RKO (cell line): ENCODE measurements around the gene FUBP1.
"Not testable (repeated sequence)": the region's sequence is repeated elsewhere in the genome, so short reads cannot be mapped to it uniquely, and the experiment has no call there.

Experiments
- DNase-seq: peaks from one replicate; pipeline ENCODE4 v3.0.0-alpha.2; 2016; ENCODE audit warnings: low spot score

Gene FUBP1

GRCh38 chr1:77945345-77945744 lies 33.5 kb downstream of the FUBP1 start:
- no peak for DNase-seq

GRCh38 chr1:77942400-77943140 lies 36.3 kb downstream of the FUBP1 start:
- no peak for DNase-seq

DNA sequence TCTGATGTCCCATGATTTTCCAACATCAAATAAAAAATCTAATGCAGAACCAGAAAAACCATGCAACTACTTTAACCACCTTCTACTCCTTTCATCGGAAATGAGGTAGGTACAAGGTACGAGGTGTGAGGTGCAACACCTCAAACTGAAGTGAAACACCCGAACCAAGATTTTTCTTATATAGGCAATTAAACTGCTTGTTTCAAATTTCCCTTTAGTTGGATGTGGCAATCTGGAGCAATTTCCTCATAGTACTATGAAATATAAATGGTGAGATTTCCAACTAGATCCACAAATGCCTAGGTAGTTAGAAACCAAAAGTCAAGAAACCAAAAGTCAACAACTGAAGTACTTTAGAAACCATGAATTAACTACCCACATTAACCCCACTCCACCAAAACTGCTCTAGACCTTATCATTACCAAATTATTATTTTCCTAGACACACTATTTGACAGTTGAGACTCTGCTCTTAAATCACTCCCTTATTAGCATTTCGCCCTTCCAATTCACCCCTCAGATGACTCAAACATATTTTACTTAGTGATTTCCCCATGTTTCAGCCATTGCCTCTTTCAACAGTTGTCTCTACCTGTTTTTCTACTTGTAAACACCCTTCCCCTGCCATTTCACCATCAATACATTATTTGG lies 37.8 kb downstream of the FUBP1 start:
- no peak for DNase-seq

DNA sequence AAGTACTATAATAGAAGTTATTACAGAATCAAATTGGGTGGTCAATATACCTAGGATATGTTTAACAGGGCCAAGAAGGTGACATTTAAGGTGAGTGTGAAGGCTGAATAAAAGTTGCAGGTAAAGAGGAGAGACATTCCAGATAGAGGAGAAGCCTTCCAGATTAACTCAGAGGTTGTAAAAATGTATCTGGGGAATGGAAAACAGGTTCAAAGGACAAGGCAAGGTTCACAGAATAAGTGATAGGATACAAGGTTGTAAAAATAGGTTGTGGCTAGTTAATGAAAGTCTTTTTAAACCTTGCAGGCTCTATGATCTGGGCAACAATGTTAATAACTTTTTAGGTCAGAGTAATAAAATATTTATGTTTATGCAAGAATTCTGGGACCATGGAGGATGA lies 40.2 kb downstream of the FUBP1 start:
- DNase-seq = no peak

DNA sequence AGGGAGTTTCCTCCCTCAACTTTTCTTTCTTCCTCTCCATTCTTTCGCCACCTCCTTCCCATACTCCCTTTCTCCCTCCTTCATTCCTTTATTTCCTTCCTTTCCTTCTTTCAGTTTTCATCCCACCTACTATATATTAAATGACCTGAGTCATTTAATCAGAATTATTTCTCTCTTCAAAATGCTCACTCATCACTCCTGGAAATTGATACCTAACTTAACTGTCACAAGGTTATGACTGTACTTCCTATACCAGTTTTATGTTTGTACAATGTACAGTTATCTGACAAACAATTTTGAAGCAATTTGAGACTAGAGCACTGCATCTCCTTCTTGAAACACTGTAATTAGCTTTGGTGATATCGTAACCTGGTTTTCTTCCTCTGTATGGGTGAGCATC lies 49.1 kb downstream of the FUBP1 start:
- DNase-seq = no peak

- DNase-seq = no peak
Measured at GRCh38 chr1:77927414-77927813, 51.5 kb downstream of the FUBP1 start.

DNA sequence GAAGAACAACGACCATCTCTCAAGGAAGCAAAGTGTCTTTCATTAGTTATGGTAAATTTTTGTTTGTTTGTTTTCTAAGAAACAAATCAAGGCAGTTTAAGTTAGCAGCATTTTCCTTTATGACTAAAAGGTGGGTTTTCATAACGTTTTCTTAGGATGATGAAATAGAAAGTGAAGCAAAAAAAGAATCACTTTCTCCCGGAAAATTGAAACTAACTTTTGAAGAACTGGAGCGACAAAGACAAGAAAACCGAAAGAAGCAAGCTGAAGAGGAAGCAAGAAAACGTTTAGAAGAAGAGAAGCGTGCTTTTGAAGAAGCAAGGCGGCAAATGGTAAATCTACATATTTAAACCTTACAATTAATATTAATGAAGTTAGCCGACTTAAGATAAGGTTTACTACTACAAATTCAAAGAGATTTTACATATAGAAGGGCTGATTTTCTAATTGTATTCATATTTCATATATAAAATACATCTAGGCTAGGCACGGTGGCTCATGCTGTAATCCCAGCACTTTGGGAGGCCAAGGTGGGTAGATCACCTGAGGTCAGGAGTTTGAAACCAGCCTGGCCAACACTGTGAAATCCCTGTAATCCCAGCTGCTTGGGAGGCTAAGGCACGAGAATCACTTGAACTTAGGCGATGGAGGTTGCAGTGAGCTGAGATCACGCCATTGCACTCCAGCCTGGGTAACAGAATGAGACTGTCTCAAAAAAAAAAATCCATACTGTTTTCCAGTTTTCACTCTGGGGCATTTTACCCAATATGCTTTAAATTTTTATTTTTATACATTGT lies 52.1 kb downstream of the FUBP1 start:
- DNase-seq = no peak

- DNase-seq = no peak
Measured at GRCh38 chr1:77925956-77926355, 52.9 kb downstream of the FUBP1 start.

DNA sequence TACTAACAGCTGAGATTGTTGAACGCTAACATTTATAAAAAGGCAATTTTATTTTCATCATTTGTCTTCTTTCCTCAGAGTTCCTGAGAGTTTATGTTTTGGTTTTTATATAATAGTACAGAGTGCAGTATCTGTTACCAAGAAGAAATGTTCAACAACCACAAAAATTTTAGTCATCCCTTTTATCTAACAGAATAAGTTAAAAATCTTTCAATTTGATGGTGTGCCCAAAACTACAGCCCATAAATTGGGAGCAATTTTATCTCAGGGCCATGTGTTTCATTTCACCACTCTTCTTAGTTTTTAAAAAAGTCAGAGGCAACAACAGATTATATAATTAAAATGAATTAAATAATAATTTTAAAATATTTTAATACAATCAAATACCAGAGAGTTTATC lies 53.4 kb downstream of the FUBP1 start:
- DNase-seq = no peak

- DNase-seq = not testable (repeated sequence)
Measured at GRCh38 chr1:77918918-77919317, 60.0 kb downstream of the FUBP1 start.

- no peak for DNase-seq
Measured at GRCh38 chr1:77910116-77910515, 68.8 kb downstream of the FUBP1 start.

- no peak for DNase-seq
Measured at GRCh38 chr1:77906624-77907023, 72.2 kb downstream of the FUBP1 start.

GRCh38 chr1:77906019-77906545 lies 72.8 kb downstream of the FUBP1 start:
- DNase-seq = no peak

- no peak for DNase-seq
Measured at GRCh38 chr1:77905603-77906002, 73.3 kb downstream of the FUBP1 start.

DNA sequence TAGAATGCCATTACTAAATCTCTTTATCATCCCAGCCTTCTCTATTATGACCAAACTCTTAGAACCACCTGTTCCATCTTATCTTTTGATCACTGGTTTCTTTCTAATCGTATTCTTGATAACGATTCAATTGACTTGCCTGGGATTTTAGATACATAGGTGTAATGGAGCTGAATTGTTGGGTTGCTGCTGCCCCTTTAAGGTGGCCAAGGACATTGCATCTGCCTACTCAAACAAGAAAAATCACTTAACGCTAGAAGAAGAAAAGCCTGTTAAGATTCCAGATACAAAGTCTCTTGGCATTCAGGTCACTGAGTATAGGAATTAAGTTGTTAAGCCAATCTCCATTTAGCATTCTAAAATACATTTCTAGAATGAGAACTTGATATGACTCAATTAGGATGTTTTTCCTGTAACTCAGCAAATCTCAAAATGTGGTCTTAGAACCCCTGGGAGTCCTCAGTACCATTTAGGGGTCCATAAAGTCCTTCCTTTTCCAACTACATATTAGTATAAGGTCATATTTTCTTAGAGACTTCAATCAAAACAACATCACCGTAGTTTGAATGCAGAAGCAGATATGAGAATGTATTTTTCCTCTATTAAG lies 78.1 kb downstream of the FUBP1 start:
- peak; percentile 79 for DNase-seq

GRCh38 chr1:77899647-77900320 lies 79.1 kb downstream of the FUBP1 start:
- no peak for DNase-seq
